GM21576 (cell line): ENCODE results near the gene UIMC1.
A peak's percentile ranks its signal among the peaks of the same experiment; 100 is the strongest.

Experiments
- ATAC-seq: cut with Tn5 transposase; IDR thresholded peaks from one replicate; pipeline ENCODE4 v1.9.1; 2021; ENCODE audit warnings: mild to moderate bottlenecking, moderate library complexity; ENCODE audit not compliant: unreplicated experiment

Gene UIMC1

GRCh38 chr5:176906126-176906525 lies 100.5 kb downstream of the UIMC1 start:
- ATAC-seq, result no peak

GRCh38 chr5:176904276-176904675 lies 102.3 kb downstream of the UIMC1 start:
- ATAC-seq, result no peak

DNA sequence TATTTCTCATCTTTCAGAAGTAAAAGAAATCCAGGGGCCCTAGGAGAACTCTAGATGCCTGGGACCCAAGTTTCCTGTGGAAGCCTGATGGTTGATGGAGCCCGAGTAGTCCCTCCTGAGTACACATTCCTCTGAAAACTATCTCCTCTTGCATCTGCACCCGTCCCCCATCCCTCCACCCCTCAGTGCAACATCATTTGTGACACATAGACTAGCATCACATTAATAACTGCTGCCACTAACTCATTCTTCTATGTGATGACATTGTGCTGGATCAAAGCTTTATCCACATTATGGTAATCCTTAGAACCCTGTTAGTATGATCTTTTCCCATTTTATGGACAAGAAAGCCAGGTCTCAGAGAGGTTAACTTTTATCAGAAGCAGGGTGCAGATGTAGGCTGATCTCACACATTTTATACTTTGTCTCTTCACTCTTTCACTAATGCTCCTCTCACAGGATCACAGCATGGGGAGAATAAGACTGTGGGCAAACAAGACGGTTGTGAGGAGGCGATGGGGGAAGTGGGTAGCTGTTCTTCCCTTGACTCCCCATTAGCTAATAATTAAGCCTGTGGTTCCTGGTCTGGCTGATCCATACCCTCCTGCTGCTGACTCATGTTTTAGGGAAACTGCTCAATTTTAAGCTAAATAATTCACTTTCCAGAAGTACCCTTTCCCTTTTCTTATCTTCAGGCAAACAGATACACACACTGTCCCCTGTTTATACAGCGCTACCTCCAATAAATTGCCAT lies 103.5 kb downstream of the UIMC1 start:
- no peak for ATAC-seq

DNA sequence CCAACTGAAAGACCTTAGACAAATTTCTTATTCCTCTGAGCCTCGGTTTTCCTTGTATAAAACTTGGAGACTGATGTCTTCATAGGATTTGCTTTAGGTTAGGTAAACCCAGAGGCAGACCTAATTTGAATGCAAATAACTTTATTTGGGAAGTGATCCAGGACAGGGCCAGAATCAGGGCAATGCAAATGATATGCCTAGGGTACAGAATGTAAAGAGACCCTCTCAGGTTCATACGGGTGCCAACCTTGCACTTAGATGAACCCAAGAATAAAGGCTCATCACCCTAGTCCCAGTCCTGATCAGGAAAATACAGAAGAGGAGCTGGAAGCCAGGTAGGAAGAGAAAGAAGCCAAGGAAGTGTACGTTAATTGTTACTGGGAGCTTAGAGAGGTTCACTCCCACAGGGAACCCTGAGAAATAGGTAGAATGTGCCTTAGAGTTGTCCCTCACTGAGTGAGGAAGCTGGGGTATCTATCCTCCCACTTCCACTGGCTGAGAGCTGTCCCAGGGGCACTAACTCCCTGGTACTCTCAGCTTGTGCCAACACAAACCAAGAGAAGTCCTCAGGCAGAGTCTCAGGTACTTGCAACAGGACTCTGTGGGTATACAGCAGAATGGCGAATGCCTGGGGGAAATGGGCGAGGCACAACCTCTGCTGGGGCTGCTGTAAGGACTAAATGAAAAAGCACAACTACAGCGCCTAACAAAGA lies 104.3 kb downstream of the UIMC1 start:
- ATAC-seq, result no peak

- peak; percentile 51 for ATAC-seq
These were observed 105.1 kb downstream of the UIMC1 start for GRCh38 chr5:176901260-176902101.

DNA sequence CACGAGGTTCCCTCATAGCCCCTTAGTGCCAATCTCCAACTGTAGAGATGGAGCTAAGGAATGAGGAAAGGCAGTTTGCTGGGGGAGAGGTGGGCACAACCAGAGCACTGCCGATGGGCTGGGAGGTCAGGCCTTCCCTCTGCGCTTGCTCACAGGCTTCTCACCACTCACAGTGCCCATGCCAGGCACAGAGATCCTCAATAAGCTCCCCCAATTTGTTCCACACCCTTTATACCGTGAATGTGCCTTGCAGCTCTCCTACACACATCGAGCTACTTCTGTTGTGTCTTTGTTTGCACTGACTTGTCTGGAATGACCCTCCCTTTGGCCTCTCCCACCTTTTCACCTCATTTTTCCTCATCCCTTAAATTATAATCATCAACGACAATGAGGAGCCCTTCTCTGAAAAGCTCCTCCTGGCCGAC lies 105.8 kb downstream of the UIMC1 start:
- no peak for ATAC-seq

- no peak for ATAC-seq
These were observed 106.4 kb downstream of the UIMC1 start for GRCh38 chr5:176899946-176900779.

GRCh38 chr5:176899296-176899891 lies 107.2 kb downstream of the UIMC1 start, which contains the start of gene HK3:
Gene HK3 (minus strand): TSS chr5:176899346. CDS start chr5:176896159, 3,187 bp downstream.
- no peak for ATAC-seq

DNA sequence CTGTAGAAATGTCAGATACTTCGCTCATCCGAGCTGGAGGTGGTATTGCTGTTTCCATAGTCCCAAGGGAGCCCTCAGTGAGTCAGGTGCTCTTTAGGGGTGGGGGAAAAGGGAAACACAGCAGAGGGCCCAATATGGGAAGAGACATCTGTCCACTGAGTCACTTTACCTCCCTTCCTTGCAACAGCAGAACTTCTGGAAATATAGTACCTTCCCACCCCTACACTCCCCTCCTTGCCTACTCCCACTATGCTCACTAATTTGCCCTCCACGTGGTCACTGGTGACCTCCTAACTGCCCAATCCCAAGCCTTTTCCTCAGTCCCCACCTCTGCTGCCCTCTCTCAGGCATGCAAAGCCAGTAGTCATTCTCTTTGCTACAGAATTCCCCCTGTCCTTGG lies 109.3 kb downstream of the UIMC1 start:
- ATAC-seq, result no peak

GRCh38 chr5:176895831-176896230 lies 110.7 kb downstream of the UIMC1 start:
- ATAC-seq, result no peak

- ATAC-seq, result no peak
These were observed 112.3 kb downstream of the UIMC1 start for GRCh38 chr5:176894298-176894697.

DNA sequence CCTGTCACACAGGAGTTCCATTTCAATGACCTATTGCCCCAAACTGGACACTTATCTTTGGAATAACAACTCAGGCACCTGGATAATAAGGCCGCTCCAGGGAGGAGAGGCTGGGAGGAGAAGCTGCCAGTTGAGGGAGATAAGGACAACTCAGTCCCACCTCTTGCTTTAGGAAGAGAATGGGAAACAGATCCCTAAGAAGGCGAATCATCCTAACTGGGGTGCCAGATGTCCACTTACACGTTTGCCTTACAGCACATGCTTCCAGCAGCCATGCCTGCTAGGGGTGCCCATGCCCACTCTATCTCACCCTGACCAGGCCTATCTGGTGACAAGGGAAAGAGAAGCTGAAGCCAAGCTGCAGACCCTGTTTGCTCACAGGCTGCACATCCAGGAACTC lies 113.9 kb downstream of the UIMC1 start:
- ATAC-seq, result no peak

DNA sequence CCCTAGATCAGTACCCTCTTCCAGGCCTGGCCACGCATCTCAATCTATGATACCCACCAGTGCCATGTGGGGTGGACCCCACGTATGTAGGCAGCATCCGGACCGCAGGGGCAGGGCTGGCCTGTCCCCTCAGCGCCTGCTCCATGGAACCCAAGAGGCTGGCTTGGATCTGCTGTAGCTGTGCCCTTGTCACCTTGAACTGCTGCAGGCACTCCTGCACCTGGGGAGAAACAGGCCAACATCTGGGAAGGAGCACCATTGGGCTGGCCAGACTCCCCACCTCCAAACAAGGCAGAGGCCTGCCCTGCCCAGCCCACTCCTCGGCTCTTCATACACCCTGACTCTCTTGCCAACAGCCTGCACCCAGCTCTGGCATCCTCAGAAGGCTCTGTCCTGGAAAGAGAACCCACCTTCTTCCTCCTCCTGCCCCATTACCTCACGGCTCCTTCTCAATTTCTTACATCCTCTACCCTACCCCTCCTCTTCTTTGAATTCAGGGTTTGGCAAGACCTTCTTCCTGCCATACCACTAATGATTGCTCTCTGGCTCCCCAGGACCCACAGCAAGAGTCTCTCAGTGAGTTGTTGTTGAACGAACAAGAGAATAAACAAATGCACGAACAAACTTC lies 115.1 kb downstream of the UIMC1 start:
- ATAC-seq, result no peak

- no peak for ATAC-seq
These were observed 115.9 kb downstream of the UIMC1 start for GRCh38 chr5:176890455-176891330.

GRCh38 chr5:176889321-176890280 lies 117.0 kb downstream of the UIMC1 start:
- no peak for ATAC-seq

DNA sequence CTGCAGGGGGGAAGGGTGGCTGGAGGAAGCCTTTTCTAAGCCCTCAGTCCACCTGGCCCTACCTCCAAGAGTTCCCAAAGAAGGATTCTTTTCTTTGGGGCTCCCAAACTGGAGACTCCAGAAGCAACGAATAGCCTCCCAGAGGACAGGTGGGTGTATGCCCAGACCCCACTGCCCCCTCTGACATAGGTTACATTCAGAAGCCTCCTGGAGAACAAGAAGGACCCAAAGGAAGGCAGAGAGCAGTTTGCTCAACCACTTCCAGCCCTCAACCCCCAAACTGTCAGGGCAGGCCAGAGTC lies 117.8 kb downstream of the UIMC1 start:
- ATAC-seq, result no peak

DNA sequence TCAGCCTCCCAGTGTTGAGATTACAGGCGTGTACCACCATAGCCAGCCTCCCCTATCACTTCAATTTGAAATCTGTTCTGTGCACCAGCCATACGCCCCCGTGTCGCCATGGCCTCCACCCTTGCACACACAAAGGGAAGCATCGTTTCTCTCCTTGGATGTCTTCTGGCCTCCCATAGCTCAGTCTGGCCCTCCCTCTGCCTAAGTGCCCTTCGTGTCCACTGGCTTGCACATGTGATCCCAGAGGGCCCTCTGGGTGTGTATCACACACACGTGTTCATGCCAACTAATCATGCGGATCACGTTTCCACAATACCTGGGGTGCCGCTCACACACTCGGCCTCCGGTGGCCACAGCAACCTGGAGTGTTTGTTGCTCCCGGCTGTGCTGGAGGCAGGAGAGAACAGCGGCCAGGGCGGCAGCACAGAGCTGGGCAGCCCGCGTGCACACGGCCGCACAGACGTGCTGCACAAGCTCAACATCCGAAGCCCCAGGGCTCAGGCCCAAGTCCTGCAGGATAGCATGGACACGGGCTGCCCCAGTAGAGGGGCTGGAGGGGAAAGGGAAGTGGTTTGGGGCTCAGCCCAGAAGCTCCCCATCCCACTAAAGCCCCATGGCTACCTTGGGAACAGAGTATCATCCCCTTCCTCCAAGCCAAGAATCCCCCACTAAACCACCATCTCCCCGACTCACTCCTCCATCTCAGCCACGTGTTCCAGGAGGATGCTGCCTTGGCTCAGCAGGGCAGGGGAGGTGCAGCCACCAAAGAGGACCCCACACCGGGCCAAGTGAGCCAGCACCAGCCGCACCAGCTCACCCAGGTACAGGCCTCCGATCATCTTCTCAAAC lies 118.3 kb downstream of the UIMC1 start:
- no peak for ATAC-seq
